Tibial artery (tissue), 4 donors: ENCODE measurements around the gene RPA1.

Experiments used
- DNase-seq, 2 donors: peaks; one replicate each; pipeline ENCODE4 v3.0.0-alpha.2; 2019
- H3K27ac ChIP-seq, 2 donors: fragments of 200-600 bp; sonication (generic) in 1 of 2; 1 replicate in 1 of 2; 2 replicates in 1 of 2; pipeline ENCODE4 v1.5.1; 2018 to 2019; ENCODE audit warnings: mild to moderate bottlenecking in 1 of 2
- H3K27me3 ChIP-seq, 2 donors: fragments of 200-600 bp; sonication (generic) in 1 of 2; one replicate each; pipeline versions ENCODE4 v1.5.1 to v1.6.0; 2016 to 2019
- H3K36me3 ChIP-seq, 3 donors: fragments of 200-600 bp; sonication (generic) in 2 of 3; one replicate each; pipeline ENCODE4 v1.5.1; 2016 to 2019; ENCODE audit warnings: mild to moderate bottlenecking in 2 of 3
- H3K4me1 ChIP-seq, 4 donors: fragments of 200-600 bp; sonication (generic) in 2 of 4; 1 replicate in 3 of 4; 2 replicates in 1 of 4; pipeline ENCODE4 v1.5.1; 2016 to 2019
- H3K4me3 ChIP-seq, 2 donors: fragments of 200-600 bp; sonication (generic) in 1 of 2; 1 replicate in 1 of 2; 2 replicates in 1 of 2; pipeline ENCODE4 v1.5.1; 2018 to 2019; ENCODE audit warnings: mild to moderate bottlenecking in 2 of 2
- H3K9me3 ChIP-seq, 3 donors: fragments of 200-600 bp; sonication (generic) in 1 of 3; one replicate each; pipeline ENCODE4 v1.5.1; 2016 to 2019
- intact Hi-C: fragments of 100-400 bp; cut with DNase I; formaldehyde crosslinking; loops from one replicate; pipeline ENCODE4 v1.15.0; 2023; ENCODE audit warnings: low total_unique reads
- TF ChIP-seq, protein P1 (sequence below), 2 experiments: fragments of 200-600 bp in 1 of 2; fragments of 450-650 bp in 1 of 2; IDR thresholded peaks; one replicate each; pipeline ENCODE4 v1.5.1; 2017 to 2019; ENCODE audit warnings: antibody characterized with exemption in 2 of 2, mild to moderate bottlenecking in 1 of 2, moderate library complexity in 1 of 2

The RPA1 gene

DNA sequence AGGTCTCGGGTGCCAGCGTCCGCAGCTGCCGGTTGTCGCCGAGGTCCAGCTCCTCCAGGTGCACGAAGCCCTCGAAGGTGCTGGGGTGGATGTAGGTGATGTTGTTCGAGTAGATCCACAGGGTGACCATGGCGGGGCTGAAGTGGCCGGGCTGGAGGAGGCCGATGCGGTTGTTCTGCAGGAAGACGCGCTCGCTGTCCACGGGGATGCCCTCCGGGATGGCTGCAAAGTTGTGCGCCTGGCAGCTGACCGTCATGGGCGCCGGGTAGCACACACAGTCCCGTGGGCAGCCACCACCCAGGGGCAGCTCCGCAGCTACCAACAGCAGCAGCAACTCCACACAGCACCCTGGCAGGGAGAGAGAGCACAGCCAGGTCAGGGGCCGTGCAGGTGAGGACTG lies 107.7 kb downstream of the RPA1 start:
- TF ChIP-seq, protein P1, sequence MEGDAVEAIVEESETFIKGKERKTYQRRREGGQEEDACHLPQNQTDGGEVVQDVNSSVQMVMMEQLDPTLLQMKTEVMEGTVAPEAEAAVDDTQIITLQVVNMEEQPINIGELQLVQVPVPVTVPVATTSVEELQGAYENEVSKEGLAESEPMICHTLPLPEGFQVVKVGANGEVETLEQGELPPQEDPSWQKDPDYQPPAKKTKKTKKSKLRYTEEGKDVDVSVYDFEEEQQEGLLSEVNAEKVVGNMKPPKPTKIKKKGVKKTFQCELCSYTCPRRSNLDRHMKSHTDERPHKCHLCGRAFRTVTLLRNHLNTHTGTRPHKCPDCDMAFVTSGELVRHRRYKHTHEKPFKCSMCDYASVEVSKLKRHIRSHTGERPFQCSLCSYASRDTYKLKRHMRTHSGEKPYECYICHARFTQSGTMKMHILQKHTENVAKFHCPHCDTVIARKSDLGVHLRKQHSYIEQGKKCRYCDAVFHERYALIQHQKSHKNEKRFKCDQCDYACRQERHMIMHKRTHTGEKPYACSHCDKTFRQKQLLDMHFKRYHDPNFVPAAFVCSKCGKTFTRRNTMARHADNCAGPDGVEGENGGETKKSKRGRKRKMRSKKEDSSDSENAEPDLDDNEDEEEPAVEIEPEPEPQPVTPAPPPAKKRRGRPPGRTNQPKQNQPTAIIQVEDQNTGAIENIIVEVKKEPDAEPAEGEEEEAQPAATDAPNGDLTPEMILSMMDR (IDR thresholded peaks at IDR 0.05), result no peak
- H3K27ac ChIP-seq, result no peak overlapping the region
- H3K4me3 ChIP-seq, result no peak overlapping the region
- peaks cover 0 to 15% (median 0%) of the 10 kb centered on the region in 3 donors for H3K36me3 ChIP-seq
- DNase-seq, result no peak
- peaks cover 0 to under 1% (median 0%) of the 10 kb centered on the region in 4 donors for H3K4me1 ChIP-seq
- H3K27me3 ChIP-seq, result peaks cover 0 to 31% of the 10 kb centered on the region in 2 donors
- no peaks in the 10 kb centered on the region for H3K9me3 ChIP-seq
- intact Hi-C loops, result no loop called here

DNA sequence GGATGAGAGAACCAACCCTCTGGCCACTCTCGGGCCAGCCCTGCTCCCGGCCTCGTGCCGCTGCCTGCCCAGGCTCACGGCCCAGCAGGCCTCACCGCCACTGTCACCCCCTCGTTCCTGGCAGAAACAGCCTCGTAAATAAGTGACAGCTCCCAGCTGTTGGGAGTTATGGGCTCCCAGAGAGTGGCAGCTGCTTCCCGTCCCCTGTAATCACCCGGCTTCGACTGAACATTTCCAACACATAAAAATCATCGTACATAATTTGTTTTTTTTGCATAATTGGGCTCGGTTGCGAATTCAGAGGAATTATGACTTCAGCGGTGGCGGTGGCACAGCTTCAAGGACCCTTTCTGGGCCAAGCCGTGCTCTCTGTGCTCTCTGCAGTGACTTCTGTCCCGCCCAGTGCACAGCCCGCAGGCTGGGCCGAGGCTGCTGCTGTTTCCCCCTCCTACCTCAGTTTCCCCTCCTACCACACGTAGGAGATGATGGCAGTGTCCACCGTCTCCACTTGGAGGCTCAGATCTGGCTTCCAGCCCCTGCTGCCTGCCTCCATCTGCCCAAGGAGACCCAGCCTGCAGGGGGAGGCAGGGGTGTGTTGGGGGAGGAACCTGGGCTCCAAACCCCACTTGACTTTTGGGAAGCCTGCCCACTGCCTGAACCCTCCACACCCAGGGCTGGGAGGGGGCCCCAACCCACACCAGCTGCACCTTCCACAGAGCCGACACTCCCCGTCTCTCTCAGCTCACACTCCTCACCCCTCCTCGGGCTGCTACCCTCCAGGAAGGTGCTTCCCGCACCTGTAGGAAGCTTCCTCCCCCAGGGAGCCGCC lies 110.4 kb downstream of the RPA1 start:
- H3K36me3 ChIP-seq, result peaks cover 0 to 15% (median 0%) of the 10 kb centered on the region in 3 donors
- peaks cover 0 to 14% of the 10 kb centered on the region in 2 donors for H3K27me3 ChIP-seq
- H3K4me3 ChIP-seq, result no peak overlapping the region
- no peaks in the 10 kb centered on the region for H3K9me3 ChIP-seq
- H3K4me1 ChIP-seq, result no peaks in the 10 kb centered on the region
- intact Hi-C loops, result no loop called here
- TF ChIP-seq, protein P1 (IDR thresholded peaks at IDR 0.05), result no peak
- no peak overlapping the region for H3K27ac ChIP-seq
- DNase-seq, result no peak

DNA sequence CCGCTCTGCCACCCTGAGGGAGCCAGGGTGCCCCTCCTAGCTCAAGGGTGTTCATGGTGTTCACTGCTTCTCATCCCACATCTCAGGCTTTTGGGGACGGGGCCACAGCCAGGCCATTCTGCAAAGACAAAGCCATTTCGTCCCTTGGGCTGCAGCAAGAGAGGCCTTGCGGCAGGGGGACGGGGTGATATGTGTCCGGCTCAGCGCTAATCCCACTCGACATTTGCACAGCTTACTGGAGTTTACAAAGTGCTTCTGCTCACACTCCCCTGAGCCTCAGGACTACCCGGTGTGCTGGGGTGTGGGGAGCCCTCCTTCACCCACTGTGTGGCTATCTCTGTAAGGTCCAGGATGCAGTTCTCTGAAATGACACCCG lies 111.0 kb downstream of the RPA1 start:
- H3K4me1 ChIP-seq, result no peaks in the 10 kb centered on the region
- no peaks in the 10 kb centered on the region for H3K9me3 ChIP-seq
- H3K36me3 ChIP-seq, result peaks cover 0 to 14% (median 0%) of the 10 kb centered on the region in 3 donors
- TF ChIP-seq, protein P1 (IDR thresholded peaks at IDR 0.05), result no peak
- intact Hi-C loops, result no loop called here
- DNase-seq, result no peak
- H3K4me3 ChIP-seq, result no peak overlapping the region
- H3K27me3 ChIP-seq, result peaks cover 0 to 14% of the 10 kb centered on the region in 2 donors
- no peak overlapping the region for H3K27ac ChIP-seq

DNA sequence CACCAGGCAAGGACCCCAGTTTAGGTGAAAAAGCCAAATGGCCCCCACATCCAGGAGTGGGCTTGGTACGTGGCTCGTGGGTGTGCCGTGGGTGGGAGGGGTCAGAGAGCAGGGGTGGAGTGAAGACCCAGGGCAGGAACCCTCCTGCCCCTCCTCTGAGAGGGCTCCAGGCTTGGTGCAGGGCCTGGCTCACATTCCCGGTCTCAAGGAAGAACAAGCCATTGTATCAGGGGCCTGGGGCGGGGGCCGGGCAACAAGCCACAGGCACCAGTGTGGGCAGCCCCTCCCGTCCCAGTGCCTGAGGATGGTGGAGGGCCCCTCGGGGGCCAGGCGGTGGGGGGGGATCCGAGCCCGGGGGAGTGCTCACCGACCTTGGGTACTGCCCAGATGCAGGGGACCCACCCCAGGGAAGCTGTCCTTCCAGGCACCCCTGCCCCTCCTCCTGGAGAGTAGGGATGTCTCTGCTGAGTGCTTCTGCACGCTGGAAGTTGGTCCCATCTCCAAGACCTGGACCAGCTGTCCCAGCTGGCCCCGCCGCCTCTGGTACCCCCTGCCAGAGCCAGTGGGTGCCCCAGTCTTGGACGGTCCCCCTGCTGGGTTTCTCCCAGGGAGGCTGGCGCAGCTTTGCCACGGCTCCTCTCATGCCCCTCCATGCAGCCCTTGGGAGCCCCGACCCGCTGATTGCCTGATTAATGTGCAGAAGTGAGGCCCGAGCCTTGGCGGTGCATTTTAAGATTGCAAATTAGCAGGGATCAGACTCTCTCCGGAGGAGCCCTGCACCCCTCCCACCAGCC lies 111.7 kb downstream of the RPA1 start:
- intact Hi-C loops, result no loop called here
- no peak for DNase-seq

DNA sequence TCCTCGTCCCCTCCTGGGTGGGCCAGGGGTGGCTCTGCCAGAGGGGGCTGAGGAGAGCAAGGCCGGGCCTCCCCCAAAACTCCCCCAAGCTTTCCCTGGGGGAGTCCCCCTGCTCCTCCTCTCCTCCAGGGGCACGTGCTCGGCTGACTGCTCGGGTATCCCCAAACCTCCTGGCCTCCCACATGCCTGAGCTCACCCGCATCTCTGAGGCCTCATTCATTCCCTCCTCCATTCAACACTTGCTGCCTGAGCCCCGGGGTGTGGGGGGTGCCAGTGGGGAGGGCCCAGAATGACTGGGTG lies 112.2 kb downstream of the RPA1 start:
- H3K9me3 ChIP-seq, result no peaks in the 10 kb centered on the region
- intact Hi-C loops, result no loop called here
- peaks cover 0 to 2% (median 0%) of the 10 kb centered on the region in 3 donors for H3K36me3 ChIP-seq
- H3K4me1 ChIP-seq, result no peaks in the 10 kb centered on the region
- no peak overlapping the region for H3K27ac ChIP-seq
- H3K27me3 ChIP-seq, result peaks cover 0 to 14% of the 10 kb centered on the region in 2 donors
- no peak overlapping the region for H3K4me3 ChIP-seq
- TF ChIP-seq, protein P1 (IDR thresholded peaks at IDR 0.05), result no peak
- no peak for DNase-seq

More for the DNA sequence above, 111.7 kb downstream of the RPA1 start:
- Histone ChIP-seq H3K9me3 (no peaks in the 10 kb centered on the region), H3K36me3 (peaks cover 0 to 8% (median 0%) of the 10 kb centered on the region in 3 donors), H3K27ac (no peak overlapping the region), H3K27me3 (peaks cover 0 to 14% of the 10 kb centered on the region in 2 donors), H3K4me1 (no peaks in the 10 kb centered on the region), H3K4me3 (no peak overlapping the region)
- TF ChIP-seq, protein P1 (IDR thresholded peaks at IDR 0.05), result no peak
